T-helper 17 cell (primary cell): ENCODE data around the gene MYO9B. TPM values are rescaled to one million over a fixed set of nuclear protein-coding genes. Genes with fewer than 3 reads are reported as not detected.
A peak's percentile ranks its signal among the peaks of the same experiment; 100 is the strongest.
"Not testable (repeated sequence)": the region's sequence is repeated elsewhere in the genome, so short reads cannot be mapped to it uniquely, and the experiment has no call there.

Source experiments
- ATAC-seq: fragments of 150-1000 bp; cut with Tn5 transposase; 2 replicates; pipeline ENCODE4 v1.10.0; 2021; ENCODE audit warnings: mild to moderate bottlenecking, moderate library complexity
- DNase-seq, 3 donors: peaks; one replicate each; pipeline versions ENCODE4 v3.0.0 to v3.0.0-alpha.2; 2020 to 2021
- H3K9me3 ChIP-seq: one replicate; pipeline ENCODE4 v1.7.0; 2013; ENCODE audit warnings: low read length, mild to moderate bottlenecking; ENCODE audit not compliant: control insufficient read depth, poor library complexity, severe bottlenecking
- H3K27ac Mint-ChIP-seq: one replicate; pipeline ENCODE4 v1.8.0; 2022; ENCODE audit warnings: mild to moderate bottlenecking, moderate library complexity, mixed read lengths
- H3K27me3 Mint-ChIP-seq: one replicate; pipeline ENCODE4 v1.8.0; 2022; ENCODE audit warnings: mixed read lengths
- H3K36me3 Mint-ChIP-seq: one replicate; pipeline ENCODE4 v1.8.0; 2022; ENCODE audit warnings: low read depth, mixed read lengths
- H3K4me1 Mint-ChIP-seq: one replicate; pipeline ENCODE4 v1.8.0; 2022; ENCODE audit warnings: mild to moderate bottlenecking, mixed read lengths
- H3K4me3 Mint-ChIP-seq: one replicate; pipeline ENCODE4 v1.8.0; 2022; ENCODE audit warnings: mild to moderate bottlenecking, moderate library complexity, mixed read lengths
- total RNA-seq, 4 donors: library from RNA in 2 of 4; stranded (reverse) in 2 of 4; gene quantifications; one replicate each; pipeline ENCODE4 v1.2.3 and lab custom pipeline; 2022 to 2026

MYO9B gene
- total RNA-seq, 2 donors from 2014 or later, result 202 to 220 TPM

GRCh38 chr19:17105556-17105955, 30.0 kb downstream of the MYO9B start:
- no peaks in the 10 kb centered on the region for H3K9me3 ChIP-seq
- Mint-ChIP-seq H3K27me3 (no peaks in the 10 kb centered on the region), H3K27ac (no peak overlapping the region), H3K4me3 (no peak overlapping the region), H3K36me3 (peaks cover 3% of the 10 kb centered on the region), H3K4me1 (peaks cover 24% of the 10 kb centered on the region)
- ATAC-seq (no peak), DNase-seq (no peak)

GRCh38 chr19:17106964-17107363, 31.4 kb downstream of the MYO9B start:
- not testable (repeated sequence) for H3K4me3 Mint-ChIP-seq, DNase-seq, ATAC-seq, H3K27me3 Mint-ChIP-seq, H3K9me3 ChIP-seq, H3K36me3 Mint-ChIP-seq
- Mint-ChIP-seq H3K4me1 (peaks cover 25% of the 10 kb centered on the region), H3K27ac (peak overlapping the region; percentile 57)

- peak overlapping the region; percentile 84 for H3K27ac Mint-ChIP-seq
- H3K9me3 ChIP-seq, result no peaks in the 10 kb centered on the region
- H3K27me3 Mint-ChIP-seq, result no peaks in the 10 kb centered on the region
- H3K4me1 Mint-ChIP-seq, result peaks cover 28% of the 10 kb centered on the region
- no peak overlapping the region for H3K4me3 Mint-ChIP-seq
- ATAC-seq (peak; percentile 47), DNase-seq (no peak)
- H3K36me3 Mint-ChIP-seq, result peaks cover 5% of the 10 kb centered on the region
These were observed 32.2 kb downstream of the MYO9B start for GRCh38 chr19:17107546-17108452.

GRCh38 chr19:17108453-17108784, 32.8 kb downstream of the MYO9B start:
- Mint-ChIP-seq H3K4me3 (no peak overlapping the region), H3K36me3 (peaks cover 5% of the 10 kb centered on the region), H3K4me1 (peaks cover 29% of the 10 kb centered on the region), H3K27ac (peak overlapping the region; percentile 84), H3K27me3 (no peaks in the 10 kb centered on the region)
- ATAC-seq, result no peak
- no peaks in the 10 kb centered on the region for H3K9me3 ChIP-seq
- DNase-seq, result no peak

GRCh38 chr19:17109300-17109699, 33.7 kb downstream of the MYO9B start:
- Mint-ChIP-seq H3K4me1 (peaks cover 25% of the 10 kb centered on the region), H3K27me3 (no peaks in the 10 kb centered on the region), H3K36me3 (peaks cover 5% of the 10 kb centered on the region), H3K27ac (peak overlapping the region; percentile 74), H3K4me3 (no peak overlapping the region)
- ATAC-seq (no peak), DNase-seq (no peak)
- H3K9me3 ChIP-seq, result no peaks in the 10 kb centered on the region

GRCh38 chr19:17109962-17110598, 34.5 kb downstream of the MYO9B start:
- H3K4me3 Mint-ChIP-seq, result peak overlapping the region; percentile 45
- H3K9me3 ChIP-seq, result no peaks in the 10 kb centered on the region
- DNase-seq (no peak), ATAC-seq (peak; percentile 67)
- peaks cover 25% of the 10 kb centered on the region for H3K4me1 Mint-ChIP-seq
- H3K27me3 Mint-ChIP-seq, result no peaks in the 10 kb centered on the region
- H3K27ac Mint-ChIP-seq, result peak overlapping the region; percentile 74
- H3K36me3 Mint-ChIP-seq, result peaks cover 5% of the 10 kb centered on the region

GRCh38 chr19:17110599-17110966, 35.0 kb downstream of the MYO9B start:
- peaks cover 26% of the 10 kb centered on the region for H3K4me1 Mint-ChIP-seq
- H3K27me3 Mint-ChIP-seq, result no peaks in the 10 kb centered on the region
- no peaks in the 10 kb centered on the region for H3K9me3 ChIP-seq
- ATAC-seq (no peak), DNase-seq (no peak)
- H3K4me3 Mint-ChIP-seq, result no peak overlapping the region
- peak overlapping the region; percentile 74 for H3K27ac Mint-ChIP-seq
- peaks cover 5% of the 10 kb centered on the region for H3K36me3 Mint-ChIP-seq

GRCh38 chr19:17111766-17112165, 36.2 kb downstream of the MYO9B start:
- Mint-ChIP-seq H3K4me1 (peaks cover 23% of the 10 kb centered on the region), H3K27me3 (no peaks in the 10 kb centered on the region), H3K27ac (no peak overlapping the region), H3K4me3 (no peak overlapping the region), H3K36me3 (peaks cover 7% of the 10 kb centered on the region)
- DNase-seq (no peak), ATAC-seq (no peak)
- no peaks in the 10 kb centered on the region for H3K9me3 ChIP-seq

GRCh38 chr19:17112271-17112670, 36.7 kb downstream of the MYO9B start:
- Mint-ChIP-seq H3K36me3 (peaks cover 7% of the 10 kb centered on the region), H3K27me3 (no peaks in the 10 kb centered on the region), H3K4me1 (peaks cover 23% of the 10 kb centered on the region), H3K4me3 (no peak overlapping the region), H3K27ac (no peak overlapping the region)
- no peak for DNase-seq
- ATAC-seq, result no peak
- no peaks in the 10 kb centered on the region for H3K9me3 ChIP-seq

- Mint-ChIP-seq H3K4me3 (no peak overlapping the region), H3K36me3 (peaks cover 7% of the 10 kb centered on the region), H3K27me3 (no peaks in the 10 kb centered on the region), H3K4me1 (peaks cover 21% of the 10 kb centered on the region), H3K27ac (peak overlapping the region; percentile 51)
- ATAC-seq (no peak), DNase-seq (no peak)
- no peaks in the 10 kb centered on the region for H3K9me3 ChIP-seq
These were observed 37.1 kb downstream of the MYO9B start for GRCh38 chr19:17112700-17113099.

- H3K27me3 Mint-ChIP-seq, result no peaks in the 10 kb centered on the region
- H3K27ac Mint-ChIP-seq, result peak overlapping the region; percentile 51
- ATAC-seq (no peak), DNase-seq (no peak)
- peaks cover 7% of the 10 kb centered on the region for H3K36me3 Mint-ChIP-seq
- no peaks in the 10 kb centered on the region for H3K9me3 ChIP-seq
- H3K4me3 Mint-ChIP-seq, result peak overlapping the region; percentile 21
- peaks cover 19% of the 10 kb centered on the region for H3K4me1 Mint-ChIP-seq
These were observed 37.7 kb downstream of the MYO9B start for GRCh38 chr19:17113127-17113785.

GRCh38 chr19:17114414-17114831, 38.8 kb downstream of the MYO9B start:
- H3K9me3 ChIP-seq, result no peaks in the 10 kb centered on the region
- H3K4me1 Mint-ChIP-seq, result peaks cover 17% of the 10 kb centered on the region
- ATAC-seq (no peak), DNase-seq (no peak)
- H3K36me3 Mint-ChIP-seq, result peaks cover 7% of the 10 kb centered on the region
- H3K27ac Mint-ChIP-seq, result no peak overlapping the region
- H3K27me3 Mint-ChIP-seq, result no peaks in the 10 kb centered on the region
- H3K4me3 Mint-ChIP-seq, result no peak overlapping the region

GRCh38 chr19:17116996-17117702, 41.6 kb downstream of the MYO9B start:
- no peak for DNase-seq
- H3K36me3 Mint-ChIP-seq, result peaks cover 6% of the 10 kb centered on the region
- peaks cover 12% of the 10 kb centered on the region for H3K4me1 Mint-ChIP-seq
- no peak for ATAC-seq
- H3K9me3 ChIP-seq, result no peaks in the 10 kb centered on the region
- H3K27me3 Mint-ChIP-seq, result no peaks in the 10 kb centered on the region
- peak overlapping the region; percentile 21 for H3K27ac Mint-ChIP-seq
- no peak overlapping the region for H3K4me3 Mint-ChIP-seq
